Osteocyte (in vitro differentiated cells): ENCODE data around the gene ANKRD60. TPM values are rescaled to one million over a fixed set of nuclear protein-coding genes. Genes with fewer than 3 reads are reported as not detected.

Experiments
- DNase-seq: peaks from one replicate; pipeline ENCODE4 v3.0.0; 2021; ENCODE audit warnings: mixed read lengths; ENCODE audit not compliant: unreplicated experiment; ENCODE audit errors: extremely low spot score
- H3K27ac Mint-ChIP-seq: one replicate; pipeline ENCODE4 v1.8.0; 2021; ENCODE audit warnings: mild to moderate bottlenecking, mixed read lengths; ENCODE audit not compliant: unreplicated experiment
- H3K27me3 Mint-ChIP-seq: one replicate; pipeline ENCODE4 v1.8.0; 2021; ENCODE audit warnings: mixed read lengths; ENCODE audit not compliant: unreplicated experiment
- H3K36me3 Mint-ChIP-seq: one replicate; pipeline ENCODE4 v1.8.0; 2021; ENCODE audit warnings: mixed read lengths; ENCODE audit not compliant: unreplicated experiment
- H3K4me1 Mint-ChIP-seq: one replicate; pipeline ENCODE4 v1.8.0; 2021; ENCODE audit warnings: mixed read lengths; ENCODE audit not compliant: unreplicated experiment
- H3K4me3 Mint-ChIP-seq: one replicate; pipeline ENCODE4 v1.8.0; 2021; ENCODE audit warnings: mild to moderate bottlenecking, moderate library complexity, mixed read lengths; ENCODE audit not compliant: unreplicated experiment
- H3K9me3 Mint-ChIP-seq: one replicate; pipeline ENCODE4 v1.8.0; 2021; ENCODE audit warnings: mixed read lengths; ENCODE audit not compliant: unreplicated experiment
- CTCF ChIP-seq: fragments of 200-600 bp; sonication (generic); IDR thresholded peaks from 2 replicates; pipeline ENCODE4 v1.5.0; 2021; ENCODE audit warnings: antibody characterized with exemption, mild to moderate bottlenecking, moderate library complexity
- total RNA-seq: library from RNA; stranded (reverse); gene quantifications from 2 replicates; pipeline ENCODE4 v1.2.1, GENCODE V29; 2021

ANKRD60 gene
- total RNA-seq, 1 donor from 2014 or later: not detected

- Mint-ChIP-seq H3K9me3 (peaks cover 7% of the 10 kb centered on the region), H3K4me1 (peaks cover 8% of the 10 kb centered on the region), H3K27me3 (peaks cover 84% of the 10 kb centered on the region), H3K36me3 (peaks cover 3% of the 10 kb centered on the region), H3K27ac (no peak overlapping the region), H3K4me3 (no peak overlapping the region)
- no peak for TF ChIP-seq CTCF
- DNase-seq: no peak
These were observed 4.4 kb downstream of the ANKRD60 start for GRCh38 chr20:58224097-58224496.

GRCh38 chr20:58223358-58223941 is 5.0 kb downstream of the ANKRD60 start:
- peaks cover 3% of the 10 kb centered on the region for H3K4me1 Mint-ChIP-seq
- no peak for DNase-seq
- no peak overlapping the region for H3K4me3 Mint-ChIP-seq
- no peak overlapping the region for H3K27ac Mint-ChIP-seq
- peaks cover 13% of the 10 kb centered on the region for H3K9me3 Mint-ChIP-seq
- H3K36me3 Mint-ChIP-seq: peaks cover 3% of the 10 kb centered on the region
- H3K27me3 Mint-ChIP-seq: peaks cover 86% of the 10 kb centered on the region
- TF ChIP-seq CTCF: no peak

- no peak for DNase-seq
- H3K27me3 Mint-ChIP-seq: peaks cover 88% of the 10 kb centered on the region
- H3K36me3 Mint-ChIP-seq: peaks cover 3% of the 10 kb centered on the region
- H3K27ac Mint-ChIP-seq: no peak overlapping the region
- no peak for TF ChIP-seq CTCF
- no peaks in the 10 kb centered on the region for H3K4me1 Mint-ChIP-seq
- H3K4me3 Mint-ChIP-seq: no peak overlapping the region
- H3K9me3 Mint-ChIP-seq: peaks cover 14% of the 10 kb centered on the region
These were observed 6.0 kb downstream of the ANKRD60 start for GRCh38 chr20:58222446-58222845.

GRCh38 chr20:58219342-58219700 is 9.1 kb downstream of the ANKRD60 start:
- H3K27me3 Mint-ChIP-seq: peaks cover 71% of the 10 kb centered on the region
- no peak for DNase-seq

More at GRCh38 chr20:58219342-58219700, 9.1 kb downstream of the ANKRD60 start:
- H3K4me3 Mint-ChIP-seq: no peak overlapping the region
- H3K27ac Mint-ChIP-seq: no peak overlapping the region
- H3K4me1 Mint-ChIP-seq: no peaks in the 10 kb centered on the region
- no peak for TF ChIP-seq CTCF
- peaks cover 14% of the 10 kb centered on the region for H3K9me3 Mint-ChIP-seq
- H3K36me3 Mint-ChIP-seq: peaks cover 2% of the 10 kb centered on the region
